BE2C (cell line): Measurements from ENCODE around the gene SLC12A3.

ENCODE experiments used
- DNase-seq: peaks from one replicate; pipeline ENCODE4 v3.0.0-alpha.2; 2020
- H3K27me3 ChIP-seq: fragments of 250-450 bp; sonication (Bioruptor Pico); 2 replicates; pipeline ENCODE4 v1.5.1; 2020; ENCODE audit warnings: mild to moderate bottlenecking
- H3K36me3 ChIP-seq: fragments of 250-450 bp; sonication (Bioruptor Pico); 2 replicates; pipeline ENCODE4 v1.5.1; 2020; ENCODE audit warnings: mild to moderate bottlenecking
- H3K4me1 ChIP-seq: fragments of 250-450 bp; sonication (Bioruptor Pico); 2 replicates; pipeline ENCODE4 v1.5.1; 2020
- H3K4me3 ChIP-seq: 2 replicates; pipeline ENCODE4 v1.5.1; 2011; ENCODE audit warnings: low read depth, low read length
- H3K9me3 ChIP-seq: fragments of 250-450 bp; sonication (Bioruptor Pico); 2 replicates; pipeline ENCODE4 v1.5.1; 2020
- CTCF ChIP-seq: IDR thresholded peaks from 2 replicates; pipeline ENCODE4 v1.5.1; 2012; ENCODE audit warnings: mild to moderate bottlenecking, low read depth, low read length

Gene SLC12A3

GRCh38 chr16:56935201-56935600, 70.2 kb downstream of the SLC12A3 start:
- Histone ChIP-seq H3K4me1 (peaks cover 19% of the 10 kb centered on the region), H3K27me3 (no peaks in the 10 kb centered on the region), H3K9me3 (no peaks in the 10 kb centered on the region), H3K4me3 (peak overlapping the region; percentile 93), H3K36me3 (peaks cover 55% of the 10 kb centered on the region)
- TF ChIP-seq CTCF, result no peak
- no peak for DNase-seq

- Histone ChIP-seq H3K4me3 (peak overlapping the region; percentile 93), H3K27me3 (no peaks in the 10 kb centered on the region), H3K9me3 (no peaks in the 10 kb centered on the region), H3K4me1 (peaks cover 7% of the 10 kb centered on the region), H3K36me3 (peaks cover 68% of the 10 kb centered on the region)
- DNase-seq, result no peak
- TF ChIP-seq CTCF, result no peak
Observed at GRCh38 chr16:56936491-56936890, 71.5 kb downstream of the SLC12A3 start.

- Histone ChIP-seq H3K27me3 (no peaks in the 10 kb centered on the region), H3K9me3 (no peaks in the 10 kb centered on the region), H3K4me3 (peak overlapping the region; percentile 93), H3K4me1 (0 out of 2 replicates have a peak, but pooled peaks cover 7% of the 10 kb centered on the region), H3K36me3 (peaks cover 72% of the 10 kb centered on the region)
- DNase-seq, result no peak
- no peak for TF ChIP-seq CTCF
Observed at GRCh38 chr16:56936950-56937349, 71.9 kb downstream of the SLC12A3 start.

- peaks cover 92% of the 10 kb centered on the region for H3K36me3 ChIP-seq
- no peak for TF ChIP-seq CTCF
- DNase-seq, result no peak
- H3K4me3 ChIP-seq, result no peak overlapping the region
- 0 out of 2 replicates have a peak, but pooled peaks cover 4% of the 10 kb centered on the region for H3K4me1 ChIP-seq
- H3K9me3 ChIP-seq, result no peaks in the 10 kb centered on the region
- no peaks in the 10 kb centered on the region for H3K27me3 ChIP-seq
Observed at GRCh38 chr16:56938664-56939513, 73.9 kb downstream of the SLC12A3 start.

- no peak for DNase-seq
- no peak for TF ChIP-seq CTCF
- Histone ChIP-seq H3K4me1 (0 out of 2 replicates have a peak, but pooled peaks cover 3% of the 10 kb centered on the region), H3K36me3 (peaks cover 100% of the 10 kb centered on the region), H3K4me3 (no peak overlapping the region), H3K9me3 (no peaks in the 10 kb centered on the region), H3K27me3 (no peaks in the 10 kb centered on the region)
Observed at GRCh38 chr16:56939801-56940200, 74.8 kb downstream of the SLC12A3 start.

GRCh38 chr16:56941092-56941491, 76.1 kb downstream of the SLC12A3 start:
- TF ChIP-seq CTCF, result no peak
- Histone ChIP-seq H3K9me3 (no peaks in the 10 kb centered on the region), H3K27me3 (no peaks in the 10 kb centered on the region), H3K4me1 (no peaks in the 10 kb centered on the region), H3K4me3 (no peak overlapping the region), H3K36me3 (peaks cover 93% of the 10 kb centered on the region)
- DNase-seq, result no peak
